Right lung (tissue), 5 donors: ENCODE data around the gene DNAJB6. TPM values are rescaled to one million over a fixed set of nuclear protein-coding genes. Genes with fewer than 3 reads are reported as not detected.

Experiments
- DNase-seq, 2 donors: peaks; one replicate each; pipeline ENCODE4 v3.0.0-alpha.2; 2013
- polyA plus RNA-seq, 5 donors: library from polyadenylated mRNA; unstranded; fragments of 120-200 nt; gene quantifications; one replicate each; pipeline versions ENCODE4 v1.2.1 to v1.2.3, GENCODE V29; 2013; ENCODE audit warnings: inconsistent platforms in 1 of 5, low replicate concordance in 1 of 5; ENCODE audit not compliant: insufficient read length in 5 of 5, insufficient read depth in 1 of 5

The DNAJB6 gene
- polyA plus RNA-seq, 5 donors = 128 to 154 (median 140) TPM

DNA sequence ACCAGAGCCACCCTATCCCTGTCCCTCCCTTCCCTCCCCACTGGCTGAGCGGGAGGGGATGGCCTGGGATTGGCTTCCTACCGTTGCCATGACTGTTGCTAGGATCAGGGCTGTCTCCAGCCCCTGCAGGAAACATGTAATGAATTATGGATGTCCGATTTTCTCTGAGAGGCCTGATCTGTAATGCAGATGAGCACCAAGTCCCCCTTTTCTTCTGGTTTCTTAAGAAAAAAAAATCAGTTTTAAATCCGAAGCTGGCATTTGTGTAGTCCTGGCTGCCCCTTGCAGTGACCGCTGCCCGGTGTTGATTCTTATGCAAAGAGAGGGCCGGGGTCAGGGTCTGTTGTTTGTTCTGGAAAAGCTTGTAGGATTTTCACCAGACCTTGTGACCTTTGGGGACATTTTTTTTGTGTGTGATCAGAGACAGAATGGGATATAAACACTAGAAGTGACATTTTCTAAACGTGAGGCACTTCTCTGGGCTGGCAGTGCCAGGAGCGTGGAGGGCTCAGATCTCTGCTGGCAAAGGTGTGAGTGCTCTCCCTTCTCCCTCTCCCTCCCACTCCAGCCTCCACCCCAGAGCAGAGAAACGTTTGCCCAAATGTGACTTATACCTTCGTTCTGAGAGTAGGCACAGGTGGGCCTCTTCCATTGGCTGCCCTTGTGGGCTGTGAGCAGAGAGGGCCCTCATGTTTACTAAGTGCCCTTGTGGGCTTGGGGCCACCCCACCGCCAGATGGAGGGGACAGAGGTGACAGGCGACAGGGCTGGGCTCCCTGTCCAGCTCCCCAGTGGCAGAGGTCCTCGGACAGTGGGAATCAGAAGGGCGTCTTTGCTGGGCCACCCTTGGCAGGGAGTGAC is 127.5 kb downstream of the DNAJB6 start:
- no peak for DNase-seq

DNA sequence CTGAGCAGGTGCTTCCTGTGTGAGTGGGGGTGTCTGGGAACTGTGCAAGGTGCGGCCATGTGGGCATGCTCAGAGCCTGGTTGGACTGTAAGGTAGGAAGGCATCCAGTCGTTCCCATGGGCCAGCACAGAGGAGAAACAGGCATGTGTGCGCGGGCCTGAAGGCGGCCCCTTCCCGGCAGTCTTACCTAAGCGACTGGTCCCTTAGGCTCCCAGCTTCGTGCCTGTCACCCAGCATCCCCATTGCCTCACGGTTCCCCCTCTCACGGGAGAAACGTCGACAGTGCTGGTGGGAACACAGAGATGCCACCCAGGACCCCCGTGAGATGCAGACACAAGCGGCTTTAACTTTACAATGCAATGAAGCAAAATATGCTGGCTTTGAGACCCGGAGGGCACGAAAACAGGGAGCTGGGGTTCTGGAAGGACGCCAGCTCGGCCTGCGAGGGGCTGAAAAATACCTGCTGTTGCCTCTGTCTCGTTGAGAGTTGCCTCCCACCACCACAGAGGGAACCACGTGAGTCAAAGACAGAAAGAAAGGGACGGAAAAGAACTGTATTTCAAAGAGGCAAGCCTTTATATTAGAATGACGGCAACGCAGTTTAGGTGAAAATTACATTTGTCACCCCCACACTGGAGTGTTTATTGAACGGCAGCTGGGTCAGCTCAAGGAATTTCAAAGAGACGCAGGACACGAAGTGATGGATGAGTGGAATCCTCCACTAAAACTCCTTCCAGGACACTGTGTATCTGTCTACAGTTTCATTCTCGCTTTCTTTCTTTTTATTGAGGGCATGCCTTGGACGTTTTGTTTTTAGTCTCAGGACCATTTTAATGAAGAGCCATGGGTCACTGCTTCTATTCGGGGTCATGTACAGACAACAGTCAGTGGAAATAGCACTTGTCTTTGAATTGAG is 128.4 kb downstream of the DNAJB6 start:
- DNase-seq = no peak

DNA sequence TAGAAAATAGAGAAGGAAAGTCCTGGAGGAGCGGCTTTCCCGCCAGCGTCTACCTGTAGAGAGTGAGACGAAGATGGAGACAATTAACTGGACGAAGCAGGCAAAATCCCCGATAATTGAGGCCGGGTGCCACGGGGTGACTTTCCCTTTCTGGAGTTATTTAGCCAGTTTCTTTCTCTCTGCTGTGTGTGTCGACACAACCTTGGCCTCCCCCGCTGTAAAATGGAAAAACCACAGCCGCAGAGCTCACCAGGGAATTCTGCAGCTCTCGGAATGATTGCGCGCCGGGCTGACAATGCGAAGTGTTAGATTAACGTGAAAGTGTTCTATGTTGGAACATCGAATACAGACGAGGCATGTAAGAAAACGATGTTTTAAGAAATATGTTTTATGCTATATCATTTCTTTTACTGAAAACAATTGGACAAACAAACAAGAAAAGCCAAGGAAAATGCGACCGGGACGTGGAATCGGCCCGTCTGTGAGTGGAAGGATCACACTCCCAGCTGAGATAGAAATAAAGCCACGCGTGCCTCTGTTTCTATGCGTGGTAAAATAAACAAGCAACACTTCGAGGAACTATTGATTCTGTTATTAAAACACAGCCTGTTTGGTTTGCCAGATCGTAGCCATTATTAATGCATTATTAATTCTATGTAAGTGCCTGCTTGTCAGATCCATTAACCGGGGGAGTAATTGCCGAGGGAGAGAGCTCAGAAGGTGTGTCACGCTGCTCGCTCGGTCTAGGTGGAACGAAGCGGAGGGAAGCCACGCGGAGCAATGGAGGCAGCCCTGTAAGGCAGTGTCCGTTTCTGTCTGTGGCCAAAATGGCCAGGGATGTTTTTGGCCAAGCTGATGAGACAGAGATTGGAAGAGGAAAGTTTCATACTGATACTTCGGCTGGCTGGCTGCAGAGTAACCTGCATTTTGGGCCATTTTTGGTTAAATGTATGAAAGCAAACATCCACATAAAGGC is 129.4 kb downstream of the DNAJB6 start:
- DNase-seq = no peak

DNA sequence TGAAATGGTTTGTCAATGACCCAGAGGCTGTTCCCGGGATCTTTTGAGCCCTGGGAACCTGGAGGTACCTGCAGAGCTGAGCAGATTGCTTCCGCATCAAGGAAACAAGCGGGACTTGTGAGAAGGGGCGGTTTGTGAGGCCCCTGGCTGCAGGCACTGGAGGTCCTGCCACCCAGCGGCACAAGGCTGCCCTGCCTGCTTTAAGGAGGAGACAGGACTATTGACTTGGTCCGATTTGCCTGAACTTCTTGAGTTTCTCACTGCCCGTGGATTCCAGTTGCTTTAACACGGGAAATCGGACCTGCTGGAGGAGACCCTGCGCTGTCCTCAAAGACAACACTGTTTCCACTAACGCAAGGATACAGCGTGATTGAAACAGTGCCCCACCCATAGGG is 130.1 kb downstream of the DNAJB6 start:
- no peak for DNase-seq

Other genes starting within 250 kb of the DNAJB6 start
- 10 to 100 TPM; 36.6 to 46.0 (median 42.1) TPM for gene UBE3C, start 198.1 kb upstream of the DNAJB6 start, polyA plus RNA-seq